Neural cell (in vitro differentiated cells): ENCODE data around the gene UBASH3A. TPM values are rescaled to one million over a fixed set of nuclear protein-coding genes. Genes with fewer than 3 reads are reported as not detected.

Experiments used
- H2AFZ ChIP-seq: fragments of 200-600, 300-800 bp; sonication (generic), shearing (Covaris generic); 2 replicates; pipeline ENCODE4 v1.6.0; 2014; ENCODE audit warnings: low read depth, mild to moderate bottlenecking, antibody characterized with exemption, low read length, moderate library complexity
- H3F3A ChIP-seq: fragments of 200-600 bp; shearing (Covaris generic); 2 replicates; pipeline ENCODE4 v1.6.1; 2016; ENCODE audit warnings: mild to moderate bottlenecking, moderate library complexity, mixed read lengths, antibody characterized with exemption, low read length; ENCODE audit not compliant: insufficient read depth, poor library complexity, severe bottlenecking
- H3K27ac ChIP-seq: fragments of 200-600, 300-800 bp; sonication (generic), shearing (Covaris generic); 2 replicates; pipeline ENCODE4 v1.5.1; 2014; ENCODE audit warnings: mild to moderate bottlenecking, low read length, moderate library complexity
- H3K27me3 ChIP-seq: fragments of 300-800, 200-600 bp; sonication (generic), shearing (Covaris generic); 2 replicates; pipeline ENCODE4 v1.6.0; 2014; ENCODE audit warnings: mild to moderate bottlenecking, low read depth, low read length, moderate library complexity; ENCODE audit not compliant: insufficient read depth
- H3K36me3 ChIP-seq: fragments of 300-800, 200-600 bp; sonication (generic), shearing (Covaris generic); 2 replicates; pipeline ENCODE4 v1.5.1; 2014; ENCODE audit warnings: mild to moderate bottlenecking, antibody characterized with exemption, low read length, moderate library complexity; ENCODE audit not compliant: insufficient read depth
- H3K4me2 ChIP-seq: fragments of 300-800, 200-600 bp; sonication (generic), shearing (Covaris generic); 2 replicates; pipeline ENCODE4 v1.6.0; 2014; ENCODE audit warnings: mild to moderate bottlenecking, low read length
- H3K4me3 ChIP-seq: fragments of 300-800, 200-600 bp; sonication (generic), shearing (Covaris generic); 2 replicates; pipeline ENCODE4 v1.5.1; 2014; ENCODE audit warnings: mild to moderate bottlenecking, low read length, moderate library complexity
- H3K79me2 ChIP-seq: fragments of 200-600 bp; shearing (Covaris generic); replicated peaks from 2 replicates; pipeline ENCODE4 v1.6.0; 2014; ENCODE audit warnings: mild to moderate bottlenecking, low read length, moderate library complexity; ENCODE audit not compliant: insufficient read depth
- H3K9ac ChIP-seq: fragments of 300-800, 200-600 bp; sonication (generic), shearing (Covaris generic); 2 replicates; pipeline ENCODE4 v1.6.1; 2016; ENCODE audit warnings: mild to moderate bottlenecking, low read length, mixed read lengths
- H3K9me2 ChIP-seq: fragments of 200-600 bp; shearing (Covaris generic); 2 replicates; pipeline ENCODE4 v1.6.1; 2016; ENCODE audit warnings: mild to moderate bottlenecking, low read length, mixed read lengths; ENCODE audit not compliant: insufficient read depth
- H3K9me3 ChIP-seq: fragments of 200-600, 300-800 bp; sonication (generic), shearing (Covaris generic); 2 replicates; pipeline ENCODE4 v1.6.1; 2016; ENCODE audit warnings: mild to moderate bottlenecking, mixed run types, low read length, moderate library complexity, mixed read lengths
- H4K20me1 ChIP-seq: fragments of 200-600 bp; shearing (Covaris generic); 2 replicates; pipeline ENCODE4 v1.6.1; 2016; ENCODE audit warnings: mild to moderate bottlenecking, mixed run types; ENCODE audit not compliant: insufficient read depth
- EP300 ChIP-seq: fragments of 450-650 bp; conservative IDR thresholded peaks from 2 replicates; pipeline ENCODE4 v1.6.1; 2014; ENCODE audit warnings: antibody characterized with exemption, mild to moderate bottlenecking, moderate library complexity; ENCODE audit not compliant: poor library complexity, severe bottlenecking
- EZH2 ChIP-seq: fragments of 200-600, 300-800 bp; shearing (Covaris generic), sonication (generic); IDR thresholded peaks from 2 replicates; pipeline ENCODE4 v1.6.1; 2014; ENCODE audit warnings: antibody characterized with exemption, low read length, borderline replicate concordance, mild to moderate bottlenecking; ENCODE audit not compliant: insufficient read depth, poor library complexity, severe bottlenecking
- MXI1 ChIP-seq: fragments of 450-650 bp; conservative IDR thresholded peaks from 2 replicates; pipeline ENCODE4 v1.6.1; 2014; ENCODE audit warnings: antibody characterized with exemption, mild to moderate bottlenecking; ENCODE audit not compliant: poor library complexity, severe bottlenecking
- POLR2AphosphoS5 ChIP-seq: IDR thresholded peaks from 2 replicates; pipeline ENCODE4 v1.6.1; 2012
- RAD21 ChIP-seq: fragments of 450-650 bp; conservative IDR thresholded peaks from 2 replicates; pipeline ENCODE4 v1.6.1; 2014; ENCODE audit warnings: antibody characterized with exemption, mild to moderate bottlenecking, moderate library complexity
- REST ChIP-seq: IDR thresholded peaks from 2 replicates; pipeline ENCODE4 v1.6.1; 2012; ENCODE audit warnings: borderline replicate concordance
- SMC3 ChIP-seq: fragments of 450-650 bp; conservative IDR thresholded peaks from 2 replicates; pipeline ENCODE4 v1.6.1; 2014; ENCODE audit warnings: antibody characterized with exemption, mild to moderate bottlenecking, moderate library complexity; ENCODE audit not compliant: poor library complexity
- TAF1 ChIP-seq: IDR thresholded peaks from 2 replicates; pipeline ENCODE4 v1.6.1; 2012; ENCODE audit warnings: low read depth
- polyA plus RNA-seq: library from polyadenylated mRNA; depleted of rRNA; stranded (reverse); fragments of >200 nt; gene quantifications from 2 replicates; pipeline ENCODE4 v1.2.3, GENCODE V29; 2014
- TF ChIP-seq, protein P1 (sequence below): fragments of 450-650 bp; IDR thresholded peaks from 2 replicates; pipeline ENCODE4 v1.5.1; 2014; ENCODE audit warnings: antibody characterized with exemption, mild to moderate bottlenecking, moderate library complexity; ENCODE audit not compliant: poor library complexity, severe bottlenecking

Gene UBASH3A
- polyA plus RNA-seq, 1 donor from 2014 or later: not detected

- H3K79me2 ChIP-seq: no peaks in the 10 kb centered on the region
- H3K4me3 ChIP-seq: no peak overlapping the region
- no peak overlapping the region for H3K4me2 ChIP-seq
- no peak overlapping the region for H3K27ac ChIP-seq
- no peaks in the 10 kb centered on the region for H3K36me3 ChIP-seq
- no peaks in the 10 kb centered on the region for H4K20me1 ChIP-seq
- H2AFZ ChIP-seq: no peak overlapping the region
- TF ChIP-seq REST (no peak), TAF1 (no peak), RAD21 (no peak), MXI1 (no peak), EP300 (no peak)
- peaks cover 12% of the 10 kb centered on the region for H3K9me3 ChIP-seq
- H3K9me2 ChIP-seq: no peaks in the 10 kb centered on the region
- no peaks in the 10 kb centered on the region for H3K27me3 ChIP-seq
- no peak overlapping the region for H3K9ac ChIP-seq
- H3F3A ChIP-seq: no peaks in the 10 kb centered on the region
Observed at GRCh38 chr21:42433946-42434551, 30.3 kb downstream of the UBASH3A start.

DNA sequence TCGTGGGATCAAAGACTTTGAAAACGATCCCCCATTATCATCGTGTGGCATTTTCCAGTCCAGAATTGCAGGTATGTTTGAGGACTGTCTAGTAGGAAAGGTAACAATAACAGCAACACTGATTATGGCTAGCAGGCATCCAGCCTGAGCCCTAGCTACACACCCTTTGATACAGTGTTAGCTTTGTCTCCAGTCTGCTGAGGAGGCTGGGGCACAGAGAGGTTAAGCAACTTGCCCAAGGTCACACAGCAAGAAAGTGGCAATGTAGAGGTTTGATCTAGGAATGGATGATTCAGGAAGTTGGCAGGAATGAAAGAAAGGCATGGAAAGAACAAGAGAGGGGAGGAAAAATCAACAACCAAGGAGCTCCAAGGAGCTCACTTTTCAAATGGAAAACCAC, 31.2 kb downstream of the UBASH3A start:
- H3K4me2 ChIP-seq: no peak overlapping the region
- TF ChIP-seq TAF1: no peak
- no peak for TF ChIP-seq REST
- no peak for TF ChIP-seq EZH2
- TF ChIP-seq POLR2AphosphoS5: no peak
- TF ChIP-seq EP300: no peak
- TF ChIP-seq, protein P1, sequence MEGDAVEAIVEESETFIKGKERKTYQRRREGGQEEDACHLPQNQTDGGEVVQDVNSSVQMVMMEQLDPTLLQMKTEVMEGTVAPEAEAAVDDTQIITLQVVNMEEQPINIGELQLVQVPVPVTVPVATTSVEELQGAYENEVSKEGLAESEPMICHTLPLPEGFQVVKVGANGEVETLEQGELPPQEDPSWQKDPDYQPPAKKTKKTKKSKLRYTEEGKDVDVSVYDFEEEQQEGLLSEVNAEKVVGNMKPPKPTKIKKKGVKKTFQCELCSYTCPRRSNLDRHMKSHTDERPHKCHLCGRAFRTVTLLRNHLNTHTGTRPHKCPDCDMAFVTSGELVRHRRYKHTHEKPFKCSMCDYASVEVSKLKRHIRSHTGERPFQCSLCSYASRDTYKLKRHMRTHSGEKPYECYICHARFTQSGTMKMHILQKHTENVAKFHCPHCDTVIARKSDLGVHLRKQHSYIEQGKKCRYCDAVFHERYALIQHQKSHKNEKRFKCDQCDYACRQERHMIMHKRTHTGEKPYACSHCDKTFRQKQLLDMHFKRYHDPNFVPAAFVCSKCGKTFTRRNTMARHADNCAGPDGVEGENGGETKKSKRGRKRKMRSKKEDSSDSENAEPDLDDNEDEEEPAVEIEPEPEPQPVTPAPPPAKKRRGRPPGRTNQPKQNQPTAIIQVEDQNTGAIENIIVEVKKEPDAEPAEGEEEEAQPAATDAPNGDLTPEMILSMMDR: no peak
- no peak for TF ChIP-seq MXI1
- no peak for TF ChIP-seq SMC3
- TF ChIP-seq RAD21: no peak
- no peak overlapping the region for H2AFZ ChIP-seq

More for the DNA sequence above, 31.2 kb downstream of the UBASH3A start:
- Histone ChIP-seq H4K20me1 (no peaks in the 10 kb centered on the region), H3K9me2 (no peaks in the 10 kb centered on the region), H3K9me3 (peaks cover 12% of the 10 kb centered on the region), H3K4me3 (no peak overlapping the region), H3F3A (no peaks in the 10 kb centered on the region), H3K36me3 (no peaks in the 10 kb centered on the region), H3K79me2 (no peaks in the 10 kb centered on the region), H3K27me3 (no peaks in the 10 kb centered on the region), H3K9ac (no peak overlapping the region), H3K27ac (no peak overlapping the region)
